ENCODE data around the gene ZDHHC17.

GRCh38 chr12:76757694-76758093 is 6.2 kb upstream of the ZDHHC17 start:
- no peak for TF ChIP-seq CTCF (IDR thresholded peaks at IDR 0.05 in 2 of 3, conservative IDR thresholded peaks at IDR 0.05 in 1 of 3; ENCODE audit: borderline replicate concordance in 1 of 3, insufficient read depth in 1 of 3, low read depth in 2 of 3, low read length in 2 of 3)
- no peak for TF ChIP-seq EZH2 (IDR thresholded peaks at IDR 0.05)
- TF ChIP-seq EZH2phosphoT487 (IDR thresholded peaks at IDR 0.05; ENCODE audit: borderline replicate concordance) = no peak
- TF ChIP-seq REST (IDR thresholded peaks at IDR 0.05; ENCODE audit: low read depth) = no peak
- TF ChIP-seq JUND (IDR thresholded peaks at IDR 0.05) = no peak
- TF ChIP-seq SP1 (IDR thresholded peaks at IDR 0.05; ENCODE audit: low read depth) = no peak
- TF ChIP-seq POLR2AphosphoS5 (IDR thresholded peaks at IDR 0.05; ENCODE audit: low read depth, low read length) = no peak
- TF ChIP-seq, protein P1, sequence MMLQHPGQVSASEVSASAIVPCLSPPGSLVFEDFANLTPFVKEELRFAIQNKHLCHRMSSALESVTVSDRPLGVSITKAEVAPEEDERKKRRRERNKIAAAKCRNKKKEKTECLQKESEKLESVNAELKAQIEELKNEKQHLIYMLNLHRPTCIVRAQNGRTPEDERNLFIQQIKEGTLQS (IDR thresholded peaks at IDR 0.05) = no peak

Measured in HCT116 (cell line).